ENCODE measurements around the gene WDFY3. TPM values are rescaled to one million over a fixed set of nuclear protein-coding genes. Genes with fewer than 3 reads are reported as not detected.
A peak's percentile ranks its signal among the peaks of the same experiment; 100 is the strongest.
"Not testable (repeated sequence)": the region's sequence is repeated elsewhere in the genome, so short reads cannot be mapped to it uniquely, and the experiment has no call there.

Gene WDFY3
- polyA plus RNA-seq, 5 donors: 24.0 to 44.9 (median 40.6) TPM

DNA sequence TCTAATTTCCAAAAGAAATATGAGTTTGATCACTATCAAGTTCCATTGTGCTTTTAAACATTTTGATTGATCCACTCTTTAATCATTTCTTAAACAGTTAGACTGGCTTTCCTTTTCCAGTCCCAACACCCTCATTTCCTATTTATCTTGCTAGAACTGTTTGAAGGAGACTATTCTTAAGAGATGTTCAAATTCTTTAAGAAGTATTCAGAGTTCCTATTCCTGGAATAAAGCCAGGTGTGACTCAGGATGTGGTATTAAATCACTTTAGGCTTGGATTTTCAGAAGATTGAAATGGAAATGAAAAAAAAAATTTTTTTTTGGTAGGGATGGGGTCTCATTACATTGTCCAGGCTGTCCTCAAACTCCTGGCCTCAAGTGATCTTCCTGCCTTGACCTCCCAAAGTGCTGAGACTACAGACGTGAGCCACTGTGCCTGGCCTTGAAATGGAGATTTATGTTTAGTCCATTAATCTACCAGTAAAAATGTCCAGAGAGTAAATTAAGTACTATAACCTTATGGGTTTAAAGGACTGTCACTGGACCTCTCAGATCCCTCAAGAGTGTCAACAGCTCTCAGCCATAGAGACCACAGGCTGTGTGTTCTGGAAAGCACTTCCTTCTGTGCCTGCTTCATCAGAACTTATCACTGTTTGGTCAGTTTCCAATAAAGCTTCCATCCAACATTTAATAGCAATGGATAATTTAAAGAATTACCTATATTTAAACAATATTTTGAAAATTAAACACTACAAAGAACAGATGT lies 292.8 kb downstream of the WDFY3 start:
- DNase-seq: no peak

DNA sequence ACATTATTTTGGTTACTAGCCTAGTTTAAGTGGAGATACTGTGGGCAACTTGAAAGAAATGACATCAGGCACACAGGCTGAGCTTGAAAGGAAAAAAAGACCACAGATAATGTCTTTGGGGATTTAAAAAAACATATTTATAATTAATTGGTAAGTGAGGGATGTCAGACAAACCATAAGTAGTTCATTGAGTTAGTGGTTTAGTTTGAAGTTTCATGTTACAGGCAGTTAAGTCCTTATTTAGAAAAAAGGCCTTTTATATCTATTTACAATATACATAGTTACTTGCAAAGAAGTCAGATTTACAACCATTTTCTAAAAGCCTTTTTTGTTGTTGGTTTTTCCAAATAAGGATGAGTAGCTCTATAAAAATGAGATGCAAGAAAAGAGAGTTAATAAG lies 294.3 kb downstream of the WDFY3 start:
- no peak for DNase-seq

DNA sequence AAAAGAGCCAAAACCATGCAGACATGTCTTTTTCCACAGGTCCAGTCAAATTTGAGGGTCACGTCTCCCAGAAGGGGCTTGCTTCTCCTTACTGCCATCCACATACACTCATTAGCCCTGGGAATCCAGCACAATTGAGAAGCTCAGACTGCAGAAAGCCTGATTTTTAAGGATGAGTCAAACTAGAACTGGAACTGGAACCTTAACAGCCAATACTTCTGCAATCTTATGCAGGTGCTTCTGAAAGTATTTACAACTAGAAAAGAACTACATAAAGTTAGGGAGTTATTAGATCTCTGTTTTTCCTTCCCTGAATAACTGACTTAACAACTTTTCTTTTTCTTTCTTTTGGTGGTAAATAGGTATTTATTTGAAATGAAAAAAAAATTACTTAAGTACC lies 297.3 kb downstream of the WDFY3 start:
- DNase-seq: no peak

DNA sequence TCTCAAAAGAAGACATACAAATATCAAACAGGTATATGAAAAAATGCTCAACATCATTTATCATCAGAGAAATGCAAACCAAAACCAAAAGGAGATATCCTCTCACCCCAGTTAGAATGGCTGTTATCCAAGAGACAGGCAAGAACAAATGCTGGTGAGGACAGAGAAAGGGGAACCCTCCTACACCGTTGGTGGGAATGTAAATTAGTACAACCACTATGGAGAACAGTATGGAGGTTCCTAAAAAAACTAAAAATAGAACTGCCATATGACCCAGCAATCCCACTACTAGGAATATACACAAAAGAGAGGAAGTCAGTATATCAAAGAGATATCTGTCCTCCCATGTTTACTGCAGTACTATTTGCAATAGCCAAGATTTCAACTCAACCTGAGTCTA lies 300.1 kb downstream of the WDFY3 start:
- DNase-seq: no peak

DNA sequence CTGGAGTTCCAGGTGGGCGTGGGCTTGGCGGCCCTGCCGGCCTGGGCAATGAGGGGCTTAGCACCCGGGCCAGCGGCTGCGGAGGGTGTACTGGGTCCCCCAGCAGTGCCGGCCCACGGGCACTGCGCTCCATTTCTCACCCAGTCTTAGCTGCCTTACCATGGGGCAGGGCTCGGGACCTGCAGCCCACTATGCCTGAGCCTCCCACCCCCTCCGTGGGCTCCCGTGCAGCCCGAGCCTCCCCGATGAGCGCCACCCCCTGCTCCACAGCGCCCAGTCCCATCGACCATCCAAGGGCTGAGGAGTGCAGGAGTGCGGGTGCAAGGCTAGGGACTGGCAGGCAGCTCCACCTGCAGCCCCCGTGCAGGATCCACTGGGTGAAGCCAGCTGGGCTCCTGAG lies 301.7 kb downstream of the WDFY3 start:
- DNase-seq: not testable (repeated sequence)

DNA sequence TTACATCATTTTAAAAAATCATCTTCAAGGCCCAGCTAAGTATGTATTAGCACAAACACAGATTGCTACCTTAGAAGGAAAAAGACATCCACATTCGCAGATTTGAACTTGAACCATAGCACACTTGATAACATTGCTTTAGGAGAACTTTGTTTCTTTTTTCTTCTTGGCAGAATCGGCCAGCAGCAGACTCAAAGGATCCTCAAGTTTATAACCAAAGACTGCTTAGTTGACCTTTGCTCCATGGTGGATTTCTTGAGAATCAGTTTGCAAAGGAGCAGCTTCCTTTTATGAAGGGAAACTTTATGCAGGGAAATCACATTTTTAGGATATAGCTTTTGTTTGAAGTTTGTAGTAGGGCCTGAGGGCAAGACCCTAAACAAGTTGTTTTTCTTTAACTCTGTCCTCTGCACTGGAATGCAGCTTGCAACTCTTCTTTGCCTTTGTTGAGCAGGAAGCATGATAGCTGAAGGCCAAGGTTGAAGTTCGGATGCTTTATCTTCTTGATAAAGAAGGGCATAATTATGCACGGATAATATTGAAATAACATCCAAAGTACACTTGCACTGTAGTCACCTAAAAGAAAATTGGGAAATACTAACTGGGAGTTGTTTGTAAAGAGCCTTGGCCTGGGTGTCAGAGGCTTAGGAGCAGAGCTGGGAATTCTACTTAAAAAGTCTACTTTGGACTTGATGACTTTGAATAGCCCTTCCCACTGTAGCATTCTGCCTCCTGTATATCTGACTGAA lies 305.1 kb downstream of the WDFY3 start:
- DNase-seq: no peak

DNA sequence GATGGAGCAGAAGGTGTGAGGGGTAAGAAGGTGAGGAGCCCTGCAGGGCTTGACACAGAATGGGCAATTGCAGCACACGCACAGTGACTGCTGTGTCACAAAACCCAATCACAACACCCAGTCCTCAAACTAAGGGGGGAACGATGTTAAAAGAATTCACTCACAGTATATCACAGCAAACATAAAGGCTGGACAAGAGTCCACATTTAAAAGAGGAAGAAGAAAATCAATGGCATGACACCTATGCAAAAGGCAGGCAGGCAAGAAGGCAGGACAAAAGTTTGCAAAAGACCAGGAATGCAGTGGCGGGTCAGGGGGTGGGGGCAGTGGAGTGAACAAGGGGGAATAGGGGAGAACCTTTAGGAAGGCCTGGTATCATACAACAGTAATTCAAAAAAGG lies 305.9 kb downstream of the WDFY3 start:
- no peak for DNase-seq

DNA sequence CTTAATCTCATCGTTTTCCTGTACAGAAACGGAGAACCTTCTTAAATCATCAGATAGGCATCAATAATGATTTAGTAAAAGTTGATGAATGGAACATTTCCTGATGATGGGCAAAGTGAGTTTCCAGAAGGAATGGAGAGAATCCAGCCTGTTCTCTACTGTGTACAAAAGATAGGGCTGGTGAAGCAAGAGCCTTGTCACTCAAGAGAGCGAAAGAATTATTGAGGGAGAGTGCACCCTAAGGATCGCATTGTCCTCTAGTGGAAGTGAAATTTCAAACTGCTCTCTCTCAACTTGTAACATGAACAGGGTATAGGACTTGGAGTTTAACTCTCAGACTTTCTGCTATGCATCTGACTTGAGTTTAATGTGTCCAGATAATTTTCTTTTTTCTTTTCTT lies 314.0 kb downstream of the WDFY3 start:
- DNase-seq: no peak

DNA sequence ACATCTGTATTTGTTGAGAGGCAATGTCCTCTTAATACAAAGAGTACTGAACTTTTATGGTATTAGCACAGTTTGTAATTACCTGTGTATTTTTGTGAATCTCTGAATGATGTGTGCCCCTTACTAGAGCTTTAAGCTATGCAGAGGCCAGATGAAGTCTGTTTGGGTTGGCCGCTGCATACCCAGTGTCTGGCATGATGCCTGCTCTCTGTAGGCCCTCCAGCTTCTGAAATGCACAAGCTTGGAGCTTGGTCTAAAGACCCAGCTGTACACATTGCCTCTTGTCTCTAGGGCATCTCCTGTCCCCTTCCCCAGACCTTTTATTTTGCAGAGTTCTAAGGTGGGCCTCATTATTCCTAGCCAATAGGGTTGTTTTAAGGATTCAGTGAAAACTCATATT lies 315.0 kb downstream of the WDFY3 start:
- DNase-seq: no peak

DNA sequence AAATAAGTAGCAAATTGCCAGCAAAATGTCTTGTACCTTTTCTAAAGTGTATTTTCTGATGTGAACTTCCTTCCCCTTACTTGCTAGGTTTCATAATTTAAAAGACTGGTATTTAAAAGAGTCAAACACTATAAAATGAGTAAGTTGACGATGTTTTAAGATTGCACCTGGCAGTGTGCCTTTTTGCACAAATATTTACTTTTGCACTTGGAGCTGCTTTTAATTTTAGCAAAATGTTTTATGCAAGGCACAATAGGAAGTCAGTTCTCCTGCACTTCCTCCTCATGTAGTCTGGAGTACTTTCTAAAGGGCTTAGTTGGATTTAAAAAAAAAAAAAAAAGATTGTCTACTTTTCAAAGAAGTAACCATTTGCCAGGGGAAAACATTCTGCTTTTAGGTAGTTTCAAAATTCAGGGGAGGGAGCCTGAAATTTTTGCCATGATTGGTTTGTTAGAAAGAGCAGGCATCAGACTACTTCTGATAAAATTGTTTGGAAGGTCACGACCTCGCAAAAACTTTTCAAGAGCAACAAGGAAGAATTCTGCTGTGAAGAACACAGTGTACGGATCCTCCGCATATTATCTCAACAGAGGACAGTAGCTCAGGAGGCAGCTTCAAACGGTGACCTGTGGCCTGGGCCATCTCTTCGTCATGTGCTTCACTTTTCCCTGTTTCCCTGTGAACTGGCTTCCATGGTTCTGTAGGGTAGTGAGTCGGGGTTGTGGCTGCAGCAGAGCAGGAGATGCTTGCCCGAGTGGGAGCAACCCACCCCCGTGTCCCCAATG lies 317.4 kb downstream of the WDFY3 start:
- peak; percentile 52 to 57 for DNase-seq

DNA sequence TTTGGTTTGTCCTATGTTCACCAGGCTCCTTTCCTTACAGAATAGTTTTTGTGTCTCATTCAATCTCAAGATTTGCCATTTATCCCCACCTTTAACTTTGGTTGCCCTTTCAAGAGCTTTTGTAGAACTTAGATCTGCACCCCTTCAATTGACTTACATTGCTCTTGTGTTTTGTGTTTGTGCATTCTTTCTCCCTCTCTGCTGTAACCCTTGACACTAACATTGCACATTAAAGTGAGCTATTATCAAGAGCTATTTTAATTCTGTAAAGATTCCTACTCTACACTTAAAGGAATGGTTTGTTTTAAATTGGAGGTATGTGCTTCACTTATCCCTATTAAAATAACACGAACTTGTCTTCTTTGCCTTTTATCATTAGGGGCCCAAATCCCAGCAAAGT lies 318.3 kb downstream of the WDFY3 start:
- DNase-seq: no peak

DNA sequence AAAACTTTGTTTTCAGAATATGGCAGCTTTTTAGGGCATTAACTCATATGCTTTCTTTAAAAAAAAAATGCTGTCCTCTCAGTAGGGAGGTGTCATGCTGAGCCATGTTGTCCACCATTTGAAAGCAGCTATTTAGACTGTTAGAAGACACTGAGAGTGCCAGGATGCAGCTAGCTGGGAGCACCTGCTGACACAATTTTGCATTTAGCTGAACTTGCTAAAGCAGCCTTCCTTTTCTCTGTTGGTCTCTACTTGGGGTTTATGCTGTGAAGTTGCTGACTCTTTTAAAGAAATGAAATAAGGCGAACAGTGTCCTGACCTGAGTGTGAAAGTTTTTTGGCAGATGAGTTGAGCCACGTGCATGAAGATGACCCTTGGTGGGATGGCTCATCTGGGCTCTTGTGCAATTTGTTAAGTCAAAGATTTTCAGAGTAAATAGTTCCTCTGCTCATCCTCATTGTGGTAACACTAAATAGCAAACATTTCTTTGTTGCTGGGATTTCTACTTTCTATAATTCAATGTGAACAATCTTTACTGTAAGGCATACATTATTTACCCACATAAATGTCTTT lies 319.1 kb downstream of the WDFY3 start:
- DNase-seq: no peak

DNA sequence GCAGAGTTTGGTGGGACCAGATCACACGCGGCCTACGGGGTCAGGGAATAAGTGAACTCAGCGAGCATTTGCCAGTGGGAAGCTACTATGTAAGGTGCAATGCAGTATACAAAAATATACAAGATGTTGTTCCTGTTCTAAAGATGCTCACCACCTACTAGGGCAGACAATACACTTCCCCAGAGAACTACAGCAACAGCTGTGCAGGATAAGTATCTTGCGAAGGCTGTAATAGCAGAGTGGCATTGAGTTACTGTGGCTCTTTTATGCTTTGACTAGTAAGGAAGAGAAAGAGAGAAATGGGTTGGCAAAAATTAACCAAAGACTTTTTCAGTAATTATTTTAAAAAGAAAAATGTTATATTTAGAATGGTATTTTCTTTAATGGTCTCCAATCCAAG lies 322.4 kb downstream of the WDFY3 start:
- DNase-seq: no peak

DNA sequence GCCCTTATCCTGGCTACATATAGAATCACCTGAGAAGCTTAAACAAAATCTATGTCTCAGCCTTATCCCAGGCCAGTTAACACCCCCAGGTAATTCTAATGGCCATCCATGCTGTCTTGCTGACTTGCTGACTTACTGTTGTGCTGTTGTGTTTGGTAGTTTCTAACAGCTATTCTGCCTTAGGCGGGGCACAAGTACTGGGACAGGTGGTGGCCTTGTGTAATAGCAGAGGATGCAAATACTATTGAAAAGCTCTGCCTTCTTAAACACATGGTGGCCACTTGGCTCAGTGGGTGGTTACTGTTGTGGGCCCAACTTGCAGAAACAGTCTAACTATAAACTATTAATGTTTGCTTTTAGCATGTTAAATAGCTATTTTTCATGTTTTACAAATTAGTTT lies 327.3 kb downstream of the WDFY3 start:
- no peak for DNase-seq

DNA sequence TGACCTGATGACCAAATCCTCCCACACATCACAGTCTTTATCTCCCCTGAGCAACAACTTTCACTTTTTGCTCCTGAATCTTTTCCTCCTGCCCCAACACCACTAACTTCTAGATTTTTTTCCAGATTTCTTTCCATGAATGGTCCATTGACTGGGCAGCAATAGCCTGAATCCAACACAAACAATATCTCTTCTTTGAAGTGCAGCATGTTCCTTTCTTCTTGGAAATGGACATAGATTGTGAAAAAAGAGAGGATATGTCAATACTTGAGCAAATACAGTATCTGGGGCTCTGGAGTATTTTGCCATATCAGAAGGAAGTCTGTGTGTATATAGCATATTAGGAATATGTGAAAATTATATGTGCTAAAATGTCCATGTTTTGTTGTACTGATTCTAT lies 328.4 kb downstream of the WDFY3 start:
- no peak for DNase-seq

DNA sequence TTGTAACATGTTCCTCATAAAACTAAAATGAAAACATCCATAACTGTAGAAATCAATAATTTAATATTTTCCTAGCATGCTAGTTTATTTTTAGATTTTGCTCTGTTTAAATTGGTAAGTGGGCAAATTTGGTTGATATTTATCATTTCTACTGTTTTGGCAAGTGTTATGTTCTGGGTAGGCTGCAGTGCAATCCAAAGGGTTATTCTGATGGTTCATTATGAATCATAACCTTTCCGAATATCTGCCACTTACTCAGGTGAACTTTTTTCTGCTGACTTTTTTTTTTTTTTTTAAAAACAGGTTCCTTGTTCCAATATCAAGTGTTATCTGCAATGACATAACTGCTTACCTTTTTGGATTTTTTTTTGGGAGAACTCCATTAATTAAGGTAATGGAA lies 331.5 kb downstream of the WDFY3 start:
- DNase-seq: no peak

DNA sequence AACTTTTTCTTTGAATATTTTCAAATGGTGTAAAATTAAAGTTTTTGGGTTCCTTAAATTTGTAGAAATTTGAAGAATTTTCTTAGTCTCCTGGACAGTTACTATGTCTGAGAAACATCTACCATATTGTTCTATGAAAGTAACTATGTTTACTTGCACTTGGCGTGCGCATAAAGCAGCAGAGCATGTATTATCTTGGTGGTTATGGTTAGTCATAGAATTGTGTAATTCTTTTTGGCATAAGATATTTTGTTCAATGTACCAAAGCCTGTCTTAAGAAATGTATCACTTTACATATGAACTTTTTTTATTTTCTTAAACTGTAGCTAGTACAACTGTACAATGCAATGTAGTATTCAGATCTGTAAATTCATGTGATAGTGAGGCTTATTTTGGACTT lies 334.4 kb downstream of the WDFY3 start:
- DNase-seq: no peak

DNA sequence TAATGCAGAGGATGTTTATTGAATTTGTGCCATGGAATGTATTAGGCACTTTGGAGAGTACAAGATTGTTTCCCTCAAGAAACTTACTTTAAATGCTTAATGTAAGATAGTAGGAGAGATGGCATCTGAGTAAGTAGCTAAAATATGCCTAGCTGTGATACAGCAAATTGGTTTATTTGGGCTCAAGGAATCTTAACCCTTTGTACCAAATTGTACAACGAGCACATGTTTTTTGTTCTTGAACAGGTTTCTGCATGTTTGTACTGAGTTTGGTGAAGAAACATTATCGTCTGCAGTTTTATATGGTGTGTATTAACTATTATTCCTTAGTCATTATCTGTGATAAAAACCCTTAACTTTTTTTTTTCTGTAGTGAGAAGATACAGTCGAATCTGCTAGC lies 334.9 kb downstream of the WDFY3 start:
- no peak for DNase-seq

DNA sequence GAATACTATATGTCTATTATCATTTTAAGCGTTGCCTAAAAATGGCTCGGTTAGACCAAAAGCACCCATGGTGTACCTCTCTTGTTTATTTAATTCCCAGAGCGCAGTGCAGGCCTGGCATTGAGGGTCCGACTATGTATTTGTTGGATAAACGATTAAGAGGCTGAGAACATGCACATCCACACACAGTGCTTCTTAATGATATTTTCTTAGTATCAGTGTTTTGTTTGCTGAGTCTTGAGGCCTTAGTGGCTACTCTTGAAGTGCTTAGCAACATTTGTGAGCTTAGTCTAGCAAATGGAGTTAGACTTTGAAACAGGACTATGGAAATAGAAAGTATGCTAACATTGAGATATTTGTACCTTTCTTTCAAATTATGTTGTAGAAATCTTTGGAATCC lies 339.8 kb downstream of the WDFY3 start:
- DNase-seq: no peak

DNA sequence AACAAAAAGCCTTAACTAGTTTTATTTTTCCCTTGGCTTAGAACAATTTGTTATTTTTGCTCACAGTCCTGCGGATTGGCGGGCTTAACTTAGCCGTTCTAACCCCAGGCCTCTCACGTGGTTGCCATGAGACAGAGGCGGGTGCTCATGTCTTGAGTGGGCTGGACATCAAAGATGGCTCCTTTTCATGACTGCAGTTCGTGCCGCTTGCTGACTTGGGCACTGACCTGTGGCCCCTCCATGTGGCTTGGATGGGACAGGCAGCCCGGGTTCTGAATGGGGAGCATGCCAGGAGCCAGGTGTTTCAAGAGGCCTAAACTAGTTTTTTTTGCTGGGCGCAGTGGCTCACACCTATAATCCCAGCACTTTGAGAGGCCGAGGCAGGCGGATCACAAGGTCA lies 342.8 kb downstream of the WDFY3 start:
- DNase-seq: no peak

DNA sequence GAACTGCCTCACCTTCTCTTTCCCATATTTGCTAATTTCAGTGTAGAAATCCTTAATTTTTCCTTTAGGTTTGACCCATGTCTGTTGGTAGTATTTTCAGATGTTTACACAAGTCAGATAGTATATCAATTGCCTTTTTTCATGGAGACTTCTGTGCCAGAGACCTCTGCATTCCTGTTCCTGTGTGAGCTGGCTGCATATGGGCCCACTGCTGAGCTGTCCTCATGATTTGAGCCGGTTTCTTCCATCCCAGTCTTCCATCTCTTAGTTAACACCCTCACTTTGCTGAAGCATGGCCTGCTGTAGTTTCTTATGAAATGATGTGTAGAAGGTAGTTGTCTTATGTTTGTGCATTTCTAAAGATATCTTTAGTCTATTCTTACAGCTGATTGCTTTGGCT lies 343.5 kb downstream of the WDFY3 start:
- no peak for DNase-seq
